ENCODE results near the gene SFTPA2. TPM values are rescaled to one million over a fixed set of nuclear protein-coding genes. Genes with fewer than 3 reads are reported as not detected.
"Not testable (repeated sequence)": the region's sequence is repeated elsewhere in the genome, so short reads cannot be mapped to it uniquely, and the experiment has no call there.

The SFTPA2 gene
- not detected in 2 replicates for total RNA-seq (2014; rRNA removed; shearing (Covaris generic); ENCODE audit: low replicate concordance)

DNA sequence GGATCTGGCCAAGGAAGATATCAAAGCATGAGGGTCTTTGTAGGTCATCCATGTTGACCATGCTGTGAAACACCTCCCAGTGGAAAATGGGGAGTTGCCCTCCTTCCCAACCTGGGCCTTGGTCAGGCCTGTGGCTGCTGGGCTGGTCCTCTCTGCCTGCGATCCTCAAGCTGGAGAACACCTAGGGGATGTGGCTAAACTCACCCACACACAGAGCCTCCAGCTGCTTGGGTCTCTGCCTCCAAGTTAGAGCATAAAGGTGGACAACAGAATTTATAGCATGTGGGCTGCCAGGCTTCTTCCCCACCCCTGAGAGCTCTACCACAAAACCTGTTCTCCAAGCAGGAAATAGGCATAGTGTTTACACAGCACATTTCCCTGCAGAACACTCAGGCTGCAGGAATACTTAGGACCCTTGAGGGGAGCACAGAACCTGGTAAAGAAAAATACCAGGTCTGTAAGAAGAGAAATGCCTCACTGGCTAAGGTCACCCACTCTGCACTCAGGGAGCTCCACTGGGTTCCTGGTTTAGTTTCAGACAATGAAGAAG lies at the start of gene SFTPA2:
TSS of gene SFTPA2 (minus strand) at position 248 of the 550 bp plus-strand sequence. CDS start 924 bp downstream, outside the sequence.
- in situ Hi-C loops (cut with HindIII; ENCODE audit: low pct_unique_long_range_greater_than_20kb, low sequenced_read_pairs), result no loop called here
- no peak for DNase-seq (ENCODE audit: low read depth)

DNA sequence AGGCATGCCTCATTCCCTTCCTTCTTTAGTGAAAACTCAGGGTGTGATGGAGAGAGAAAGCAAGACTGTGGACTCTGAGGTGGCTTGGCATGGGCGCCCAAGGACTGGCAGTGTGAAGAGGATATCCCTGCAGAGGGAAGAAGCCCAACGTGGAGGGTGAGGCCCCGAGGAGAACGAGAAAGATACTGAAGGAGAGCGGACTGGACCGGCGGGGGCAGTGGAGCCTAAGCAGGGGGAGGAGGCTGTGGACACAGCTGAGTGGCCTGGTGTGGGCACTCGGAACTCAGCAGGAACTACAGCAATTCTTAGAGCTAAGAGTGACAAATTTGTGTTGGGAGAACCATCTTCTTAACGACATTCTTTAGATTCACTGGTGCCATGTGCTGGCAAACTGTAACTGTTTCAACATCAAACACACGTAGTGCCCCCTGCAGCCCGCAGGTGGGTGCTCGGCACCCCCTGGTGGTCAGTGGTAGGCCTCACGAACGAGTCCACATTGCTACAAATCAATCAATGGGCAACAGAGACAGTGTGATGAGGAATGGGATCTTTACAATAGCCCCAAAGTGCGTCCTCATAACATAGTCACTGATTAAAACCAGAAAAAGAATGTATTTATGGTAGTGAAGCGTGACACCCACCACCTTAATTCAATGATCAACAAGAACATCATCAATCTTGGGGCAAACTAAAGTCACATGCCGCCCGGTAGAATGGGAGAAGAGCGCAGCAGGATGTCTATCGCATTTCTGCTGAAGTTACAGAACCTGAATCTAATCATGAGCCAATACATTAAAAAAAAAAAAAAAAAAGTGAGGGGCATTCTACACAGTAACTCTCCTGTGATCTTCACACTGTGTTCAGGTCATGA lies 48.5 kb upstream of the SFTPA2 start:
- no peak for DNase-seq (ENCODE audit: low read depth)
- in situ Hi-C loops (cut with HindIII; ENCODE audit: low pct_unique_long_range_greater_than_20kb, low sequenced_read_pairs), result no loop called here

DNA sequence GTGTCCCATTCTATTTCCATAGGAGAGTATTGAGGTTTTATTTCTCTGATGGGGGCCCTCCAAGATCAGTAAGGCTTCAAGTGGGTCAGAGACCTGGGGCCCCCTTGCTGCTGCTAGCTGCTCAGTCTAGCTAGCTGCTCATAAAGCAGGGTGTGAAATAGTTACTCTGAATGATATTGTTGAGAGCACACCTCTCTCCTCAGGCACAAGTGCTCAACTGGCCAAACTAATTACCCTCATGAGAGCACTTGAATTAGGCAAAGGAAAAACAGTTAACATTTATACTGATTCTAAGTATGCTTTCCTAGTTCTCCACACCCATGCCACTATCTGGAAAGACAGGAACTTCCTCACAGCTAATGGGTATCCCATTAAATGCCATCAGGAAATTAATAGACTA lies 45.1 kb upstream of the SFTPA2 start:
- no peak for DNase-seq (ENCODE audit: low read depth)
- in situ Hi-C loops (cut with HindIII; ENCODE audit: low pct_unique_long_range_greater_than_20kb, low sequenced_read_pairs), result no loop called here

DNA sequence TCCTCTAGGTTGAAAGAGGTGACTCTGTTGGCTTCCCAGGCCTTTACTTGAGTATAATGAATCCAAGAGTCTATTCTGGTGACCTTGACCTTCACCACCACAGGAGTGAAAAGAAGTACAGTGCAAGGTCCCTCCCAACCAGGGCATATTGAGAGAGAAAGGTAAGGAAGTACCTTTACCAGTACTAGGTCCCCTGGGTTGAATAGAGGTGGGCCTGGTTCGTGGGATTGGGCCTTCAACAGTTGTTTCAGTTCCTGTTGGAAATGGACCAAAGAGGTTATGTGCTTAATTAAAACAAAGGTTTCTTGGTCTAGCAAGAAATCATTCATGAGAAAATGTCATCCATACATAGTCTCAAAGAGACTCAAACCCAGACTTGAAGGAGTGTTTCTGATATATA lies 44.1 kb upstream of the SFTPA2 start:
- in situ Hi-C loops (cut with HindIII; ENCODE audit: low pct_unique_long_range_greater_than_20kb, low sequenced_read_pairs), result no loop called here
- no peak for DNase-seq (ENCODE audit: low read depth)

DNA sequence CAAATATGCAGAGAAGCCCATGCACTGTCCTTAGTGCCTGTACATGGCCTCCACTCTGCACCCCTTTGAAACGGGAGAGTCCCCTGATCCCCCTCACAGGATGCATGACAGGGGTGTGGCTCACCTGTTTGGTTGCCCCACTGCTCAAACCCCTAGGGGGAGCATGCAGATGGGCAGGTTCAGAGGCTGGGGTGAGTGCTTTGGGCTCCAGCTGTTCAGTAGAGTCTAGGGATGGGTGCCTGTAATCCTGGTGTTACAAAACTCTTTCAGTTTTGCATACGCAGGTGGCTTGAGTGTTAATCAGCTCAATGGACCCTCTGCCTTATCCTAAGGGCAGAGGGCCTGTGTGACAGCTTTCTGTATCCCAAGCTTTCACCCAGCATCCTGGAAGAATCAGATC lies 42.7 kb upstream of the SFTPA2 start:
- no peak for DNase-seq (ENCODE audit: low read depth)
- in situ Hi-C loops (cut with HindIII; ENCODE audit: low pct_unique_long_range_greater_than_20kb, low sequenced_read_pairs), result no loop called here

DNA sequence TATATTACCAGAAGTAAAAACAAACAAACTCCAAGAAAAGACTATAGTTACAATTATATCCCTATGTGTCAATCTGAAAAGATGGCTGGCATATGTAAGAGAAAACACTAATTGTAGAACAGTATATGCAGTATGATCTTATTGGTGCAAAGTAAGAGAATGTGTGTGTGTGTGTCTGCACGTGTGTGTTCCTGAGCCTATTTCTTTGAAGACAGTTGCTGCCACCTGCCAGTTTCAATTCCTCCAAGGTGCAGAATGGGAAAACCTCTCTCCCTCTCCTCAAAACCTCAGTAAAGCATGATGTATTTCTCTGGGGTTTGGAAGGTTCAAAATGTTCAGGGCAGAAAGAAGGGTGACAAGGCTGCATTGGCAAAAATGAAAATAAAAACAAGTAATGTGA lies 41.7 kb upstream of the SFTPA2 start:
- in situ Hi-C loops (cut with HindIII; ENCODE audit: low pct_unique_long_range_greater_than_20kb, low sequenced_read_pairs), result no loop called here
- DNase-seq (ENCODE audit: low read depth), result no peak

DNA sequence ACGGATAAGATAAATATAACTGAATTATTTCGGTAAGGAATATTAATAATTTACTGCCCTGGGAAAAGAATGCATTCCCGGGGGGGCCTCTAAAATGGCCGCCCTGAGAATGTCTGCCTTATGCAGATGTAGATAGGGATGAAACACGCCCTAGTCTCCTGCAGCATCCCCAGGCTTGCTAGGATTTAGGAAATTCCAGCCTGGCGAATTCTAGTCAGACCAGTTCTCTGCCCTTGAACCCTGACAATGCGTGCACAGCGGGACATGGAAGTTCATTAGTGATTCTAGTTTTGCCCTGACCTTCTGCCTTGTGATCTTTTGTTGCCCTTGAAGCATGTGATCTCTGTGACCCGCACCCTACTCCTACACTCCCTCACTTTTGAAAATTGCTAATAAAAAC lies 39.4 kb upstream of the SFTPA2 start:
- in situ Hi-C loops (cut with HindIII; ENCODE audit: low pct_unique_long_range_greater_than_20kb, low sequenced_read_pairs); DNase-seq (ENCODE audit: low read depth): not testable (repeated sequence)

DNA sequence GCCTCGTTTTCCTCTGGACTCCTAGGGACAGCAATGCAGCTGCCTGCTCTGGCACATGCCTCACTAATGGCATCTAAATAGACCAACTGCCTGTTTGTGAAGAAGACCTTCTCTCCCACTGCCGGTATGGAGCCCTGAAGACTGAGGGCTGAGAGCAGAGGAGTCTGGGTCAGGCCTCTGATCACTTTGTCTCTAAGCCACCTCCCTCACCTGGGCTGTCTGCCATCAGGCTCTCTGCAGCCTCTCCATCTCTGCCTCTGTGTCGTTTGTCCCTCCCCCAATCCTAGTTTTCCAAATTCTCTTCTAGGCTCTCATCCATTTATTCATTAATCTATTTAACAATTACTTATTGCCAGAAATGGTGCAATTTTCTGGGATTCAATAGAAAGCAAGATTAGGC lies 35.3 kb upstream of the SFTPA2 start:
- no peak for DNase-seq (ENCODE audit: low read depth)
- in situ Hi-C loops (cut with HindIII; ENCODE audit: low pct_unique_long_range_greater_than_20kb, low sequenced_read_pairs), result no loop called here

DNA sequence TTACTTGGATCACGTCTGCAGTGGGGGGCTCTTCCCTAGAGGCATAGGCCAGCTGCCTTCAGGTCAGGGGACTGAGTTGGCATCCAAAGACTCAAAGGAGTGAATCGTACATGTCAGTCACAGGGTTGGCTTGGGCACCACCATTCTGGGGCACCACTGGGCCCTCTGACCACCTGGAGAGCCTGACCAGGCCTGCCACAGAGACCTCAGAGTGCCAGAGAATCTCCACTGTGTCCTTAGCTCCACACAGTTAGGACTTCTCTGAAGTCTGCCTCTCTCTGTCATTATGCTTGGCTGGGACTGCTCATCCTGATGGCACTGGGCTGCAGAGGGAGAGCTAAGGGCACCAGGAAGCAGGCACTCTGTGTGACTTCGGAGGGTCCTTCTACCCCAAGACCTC lies 34.4 kb upstream of the SFTPA2 start:
- DNase-seq (ENCODE audit: low read depth); in situ Hi-C loops (cut with HindIII; ENCODE audit: low pct_unique_long_range_greater_than_20kb, low sequenced_read_pairs): not testable (repeated sequence)

DNA sequence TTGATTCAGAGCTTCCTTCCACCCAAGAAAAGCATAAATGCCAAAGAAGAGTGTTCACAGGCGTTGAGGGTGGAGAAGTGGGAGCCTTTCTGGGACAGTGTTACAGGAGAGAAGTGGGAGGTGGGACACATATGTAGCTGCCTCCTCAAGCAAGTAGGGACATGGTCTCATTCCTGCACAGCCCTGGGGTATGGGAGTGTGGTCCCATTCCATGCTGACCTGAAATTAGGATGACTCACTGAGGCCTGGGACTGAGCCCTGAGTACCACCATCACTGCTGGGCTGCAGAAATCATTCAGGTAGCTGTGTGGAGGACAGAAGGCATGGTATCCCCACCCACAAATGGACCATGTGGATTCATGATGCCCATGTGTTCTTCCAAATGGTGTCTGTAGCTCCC lies 33.2 kb upstream of the SFTPA2 start:
- no peak for DNase-seq (ENCODE audit: low read depth)
- in situ Hi-C loops (cut with HindIII; ENCODE audit: low pct_unique_long_range_greater_than_20kb, low sequenced_read_pairs), result no loop called here

DNA sequence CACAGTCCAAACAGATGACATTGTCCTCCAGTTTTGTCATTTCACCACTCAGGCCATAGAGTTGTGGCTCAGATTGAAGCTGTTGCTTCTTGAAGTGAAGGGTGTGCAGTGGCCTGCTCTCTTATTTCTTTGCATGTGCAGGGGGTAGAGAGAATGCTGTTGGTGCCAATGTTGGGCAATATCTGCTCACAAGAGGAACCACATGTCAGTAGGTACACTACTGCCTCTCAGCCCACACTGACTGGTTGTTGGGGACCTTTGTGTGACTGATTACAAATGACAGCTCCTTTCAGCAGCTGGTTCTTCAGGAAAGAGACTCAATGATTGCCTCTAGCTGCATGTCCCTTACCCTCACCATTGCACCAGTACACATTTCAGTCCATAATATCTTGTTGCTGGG lies 28.6 kb upstream of the SFTPA2 start:
- DNase-seq (ENCODE audit: low read depth), result no peak
- in situ Hi-C loops (cut with HindIII; ENCODE audit: low pct_unique_long_range_greater_than_20kb, low sequenced_read_pairs), result no loop called here

DNA sequence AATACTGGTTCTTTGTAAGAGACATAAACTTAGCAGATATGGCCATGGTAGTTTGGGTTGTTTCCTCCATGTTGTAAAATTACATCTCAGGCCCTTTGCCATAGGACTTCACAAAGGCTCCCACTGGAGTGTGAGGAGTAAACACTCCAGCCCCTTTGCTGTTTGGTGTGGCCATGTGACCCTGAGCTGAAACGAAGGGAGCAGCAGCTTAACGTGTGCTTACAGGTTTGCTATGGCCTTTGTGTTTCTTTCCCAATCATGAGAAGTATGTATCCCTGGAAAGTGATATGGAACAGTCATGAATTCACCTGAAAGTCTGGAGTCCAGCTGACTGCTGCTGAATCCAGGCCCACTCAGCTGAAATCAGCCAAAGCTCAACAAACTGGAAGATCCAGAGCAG lies 26.7 kb upstream of the SFTPA2 start:
- DNase-seq (ENCODE audit: low read depth), result no peak
- in situ Hi-C loops (cut with HindIII; ENCODE audit: low pct_unique_long_range_greater_than_20kb, low sequenced_read_pairs), result no loop called here

DNA sequence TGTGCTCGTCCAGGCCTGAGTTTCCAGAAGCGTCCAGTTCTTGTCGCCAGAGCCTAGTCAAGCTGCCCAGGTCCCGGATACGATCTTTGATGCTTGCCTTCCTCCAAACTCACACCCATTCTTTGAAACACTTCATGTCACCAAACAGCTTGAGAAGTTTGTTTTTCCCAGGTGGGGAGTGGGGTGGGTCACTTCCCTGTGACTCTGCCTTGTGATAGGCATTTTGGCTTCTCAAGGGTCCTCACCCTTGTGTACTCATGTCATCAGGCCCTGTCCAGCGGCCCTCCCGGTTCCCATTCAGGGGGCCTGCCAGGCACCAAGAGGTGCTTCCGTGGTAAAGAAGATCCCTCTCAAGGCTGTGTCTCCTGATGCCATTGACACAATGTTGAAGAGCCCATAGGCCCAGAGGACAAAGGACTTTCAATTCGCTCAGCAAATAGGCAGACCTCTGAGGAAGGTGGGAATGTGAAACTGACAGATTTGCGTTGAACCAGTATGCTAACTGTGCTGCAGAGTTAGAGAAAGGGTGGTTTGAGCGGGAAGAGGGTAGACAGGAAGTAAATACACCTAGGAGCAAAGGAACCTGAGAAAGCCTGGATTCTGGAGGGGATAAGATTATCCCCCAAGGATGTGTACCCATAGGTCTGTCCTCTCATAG lies 25.8 kb upstream of the SFTPA2 start:
- no peak for DNase-seq (ENCODE audit: low read depth)
- in situ Hi-C loops (cut with HindIII; ENCODE audit: low pct_unique_long_range_greater_than_20kb, low sequenced_read_pairs), result no loop called here

DNA sequence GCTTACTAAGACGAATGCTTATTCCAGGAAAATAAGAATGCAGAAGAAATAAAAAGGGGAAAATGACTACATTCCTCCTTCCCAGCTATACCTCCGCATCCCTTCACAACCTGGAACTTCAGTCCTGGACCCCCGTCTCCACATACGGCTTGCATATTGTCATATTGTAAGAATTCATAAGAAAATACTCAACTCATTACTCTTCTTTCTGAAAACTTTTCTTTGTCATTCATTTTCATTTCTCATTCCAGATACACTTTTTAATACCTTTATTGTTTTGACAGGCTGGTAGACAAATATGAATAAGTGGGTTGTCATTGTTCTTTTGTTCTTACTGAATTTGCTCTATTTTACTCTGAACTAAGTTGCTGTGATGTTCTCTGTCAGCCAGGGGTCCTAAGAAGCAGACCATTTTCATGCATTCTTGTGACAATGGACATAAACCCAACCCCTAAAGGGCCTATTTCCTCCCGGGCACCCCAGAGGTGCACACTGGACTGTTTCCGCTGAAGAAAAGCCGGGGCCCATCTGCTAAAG lies 23.3 kb upstream of the SFTPA2 start:
- in situ Hi-C loops (cut with HindIII; ENCODE audit: low pct_unique_long_range_greater_than_20kb, low sequenced_read_pairs), result no loop called here
- DNase-seq (ENCODE audit: low read depth), result no peak

DNA sequence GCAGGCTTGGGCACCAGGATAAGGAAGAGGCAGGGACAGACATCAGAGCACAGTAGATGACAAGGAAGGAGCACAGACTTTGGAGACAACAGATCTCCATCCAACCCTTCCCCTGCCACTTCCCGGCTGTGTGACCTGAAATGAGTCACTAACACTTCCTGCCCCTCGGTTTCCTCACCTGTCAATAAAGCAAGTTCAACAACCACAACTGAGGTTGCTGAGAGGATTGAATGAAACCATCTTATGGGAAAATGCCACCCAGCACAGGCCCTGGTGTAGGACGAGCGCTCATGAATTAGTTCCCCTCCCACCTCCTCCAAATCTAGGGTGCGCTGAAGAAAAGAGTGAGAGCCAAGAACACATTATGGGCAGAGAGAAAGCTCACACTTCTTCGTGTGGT lies 22.7 kb upstream of the SFTPA2 start:
- in situ Hi-C loops (cut with HindIII; ENCODE audit: low pct_unique_long_range_greater_than_20kb, low sequenced_read_pairs); DNase-seq (ENCODE audit: low read depth): not testable (repeated sequence)

DNA sequence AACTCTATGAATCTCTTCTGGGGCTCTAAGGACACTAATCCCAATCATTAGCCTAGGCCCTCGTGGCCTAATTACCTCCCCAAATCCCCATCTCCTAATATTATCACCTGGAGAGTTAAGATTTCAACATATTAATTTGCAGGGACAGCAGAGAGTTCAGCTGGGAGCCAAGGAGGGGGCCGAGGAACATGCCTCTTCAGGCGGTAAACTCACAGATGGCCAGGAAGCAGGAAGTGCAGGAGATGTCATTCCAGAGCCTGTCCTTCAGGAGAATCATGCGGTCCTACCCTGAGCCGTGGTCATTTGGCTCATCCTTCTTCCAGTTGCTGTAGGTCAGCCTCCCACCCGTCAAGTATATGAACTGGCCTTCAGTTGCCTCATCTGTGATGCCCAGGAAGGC lies 21.9 kb upstream of the SFTPA2 start:
- DNase-seq (ENCODE audit: low read depth), result no peak
- in situ Hi-C loops (cut with HindIII; ENCODE audit: low pct_unique_long_range_greater_than_20kb, low sequenced_read_pairs), result no loop called here

DNA sequence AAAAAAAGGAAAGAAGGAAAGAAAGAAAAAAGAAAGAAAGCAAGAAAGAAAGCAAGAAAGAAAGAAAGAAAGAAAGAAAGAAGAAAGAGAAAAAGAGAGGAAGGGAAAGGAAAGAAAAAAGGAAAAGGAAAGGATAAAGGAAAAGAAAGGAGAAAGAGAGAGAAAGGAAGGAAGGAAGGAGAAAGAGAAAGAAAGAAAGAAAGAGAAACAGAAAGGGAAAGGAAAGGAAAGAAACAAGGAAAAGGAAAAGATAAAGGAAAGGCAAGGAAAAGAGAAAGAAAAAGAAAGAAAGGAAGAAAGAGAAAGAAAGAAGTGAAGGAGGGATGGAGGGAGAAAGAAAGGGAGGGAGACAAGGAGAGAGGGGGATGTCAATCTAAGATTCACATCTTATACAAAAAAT lies 20.8 kb upstream of the SFTPA2 start:
- in situ Hi-C loops (cut with HindIII; ENCODE audit: low pct_unique_long_range_greater_than_20kb, low sequenced_read_pairs), result no loop called here
- DNase-seq (ENCODE audit: low read depth), result no peak

DNA sequence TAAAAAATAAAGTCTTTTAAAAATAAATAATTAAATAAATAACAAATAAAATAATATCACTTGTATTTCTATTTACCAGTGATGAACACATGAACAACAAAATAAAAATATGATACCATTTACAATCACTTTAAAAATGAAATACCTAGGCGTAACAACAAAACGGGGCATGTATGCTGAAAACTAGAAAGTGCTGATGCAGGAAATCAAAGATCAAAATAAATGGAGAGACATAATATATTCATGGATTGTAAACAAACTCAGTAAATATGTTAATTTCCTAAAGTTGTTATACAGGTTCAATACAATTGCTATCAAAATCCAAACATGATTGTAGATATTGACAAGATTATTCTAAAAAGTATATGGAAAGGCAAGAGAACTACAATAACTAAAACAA lies 19.2 kb upstream of the SFTPA2 start:
- DNase-seq (ENCODE audit: low read depth), result no peak
- in situ Hi-C loops (cut with HindIII; ENCODE audit: low pct_unique_long_range_greater_than_20kb, low sequenced_read_pairs), result no loop called here

DNA sequence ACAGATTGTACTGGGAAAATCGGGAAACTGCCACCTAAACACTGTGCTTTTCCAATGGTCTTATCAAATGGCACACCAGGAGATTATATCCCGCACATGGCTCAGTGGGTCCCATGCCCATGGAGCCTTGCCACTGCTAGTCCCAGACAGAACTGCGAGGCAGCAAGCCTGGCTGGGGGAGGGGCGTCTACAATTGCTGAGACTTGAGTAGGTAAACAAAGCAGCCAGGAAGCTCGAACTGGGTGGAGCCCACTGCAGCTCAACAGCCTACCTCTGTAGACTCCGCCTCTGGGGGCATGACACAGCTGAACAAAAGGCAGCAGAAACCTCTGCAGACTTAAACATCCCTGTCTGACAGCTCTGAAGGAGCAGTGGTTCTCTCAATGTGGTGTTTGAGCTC lies 10.4 kb upstream of the SFTPA2 start:
- DNase-seq (ENCODE audit: low read depth); in situ Hi-C loops (cut with HindIII; ENCODE audit: low pct_unique_long_range_greater_than_20kb, low sequenced_read_pairs): not testable (repeated sequence)

Data from Caki2 (cell line).